GM23248 (cell line): Measurements from ENCODE around the gene MLXIPL.

Experiments
- EZH2 ChIP-seq: fragments of 200-600 bp; sonication (generic); IDR thresholded peaks from 2 replicates; pipeline ENCODE4 v1.6.1; 2018; ENCODE audit warnings: antibody characterized with exemption, mild to moderate bottlenecking; ENCODE audit not compliant: insufficient read depth, poor library complexity, severe bottlenecking
- EZH2phosphoT487 ChIP-seq: fragments of 200-600 bp; sonication (generic); IDR thresholded peaks from 2 replicates; pipeline ENCODE4 v1.6.1; 2018; ENCODE audit warnings: antibody characterized with exemption, moderate library complexity, mild to moderate bottlenecking, low read depth; ENCODE audit not compliant: insufficient read depth

DNA sequence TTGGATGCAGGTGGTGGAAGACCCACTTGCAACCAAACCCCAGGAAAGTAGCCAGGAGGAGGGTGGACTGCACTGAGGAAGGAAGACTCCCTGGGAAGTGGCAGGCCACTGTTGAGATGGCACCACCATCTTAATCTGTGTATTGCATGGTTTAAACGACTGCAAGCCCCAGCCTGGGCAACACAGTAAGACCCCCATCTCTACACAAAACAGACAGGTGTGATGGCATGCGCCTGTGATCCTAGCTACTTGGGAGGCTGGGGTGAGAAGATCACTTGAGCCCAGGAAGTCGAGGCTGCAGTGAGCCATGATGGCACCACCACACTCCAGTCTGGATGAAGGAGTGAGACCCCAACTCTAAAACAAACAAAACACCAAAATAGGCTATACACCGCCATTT lies 57.2 kb downstream of the MLXIPL start:
- TF ChIP-seq EZH2 (no peak), EZH2phosphoT487 (no peak)
